HEK293 (cell line): Measurements from ENCODE around the gene ADAM33.
A peak's percentile ranks its signal among the peaks of the same experiment; 100 is the strongest.

Experiments used
- CTCF ChIA-PET: fragments of 350-600 bp; formaldehyde crosslinking; extraction: SDS; loops from one replicate; lab custom pipeline; 2021; ENCODE audit warnings: antibody characterized with exemption; lab: Yijun Ruan, JAX
- POLR2A ChIA-PET: fragments of 300-600 bp; formaldehyde crosslinking; extraction: SDS; loops from one replicate; lab custom pipeline; 2020; ENCODE audit warnings: antibody characterized with exemption, inconsistent platforms; lab: Yijun Ruan, JAX
- H3K27ac ChIP-seq: fragments of 200-500 bp; sonication (Bioruptor generic); 2 replicates; pipeline ENCODE4 v1.5.1; 2014; ENCODE audit warnings: low read depth, low read length, control low read depth, inconsistent platforms; ENCODE audit errors: extremely low read depth
- H3K36me3 ChIP-seq, 2 experiments: fragments of 200-500 bp in 1 of 2; sonication (Bioruptor generic) in 1 of 2; 1 replicate in 1 of 2; 2 replicates in 1 of 2; pipeline ENCODE4 v1.5.1; 2014 to 2017; ENCODE audit warnings: inconsistent platforms in 2 of 2, low read length in 2 of 2; ENCODE audit not compliant: control insufficient read depth in 2 of 2, insufficient read depth in 1 of 2
- H3K4me1 ChIP-seq: fragments of 200-500 bp; sonication (Bioruptor generic); 2 replicates; pipeline ENCODE4 v1.5.1; 2014; ENCODE audit warnings: mild to moderate bottlenecking, low read length, inconsistent platforms; ENCODE audit not compliant: control insufficient read depth, insufficient read depth
- H3K4me3 ChIP-seq: 2 replicates; pipeline ENCODE4 v1.5.1; 2011; ENCODE audit warnings: low read depth, mild to moderate bottlenecking, control low read depth, low read length, moderate library complexity
- H3K9me3 ChIP-seq: fragments of 200-500 bp; sonication (Bioruptor generic); 2 replicates; pipeline ENCODE4 v1.5.1; 2014; ENCODE audit warnings: low read depth, low read length, inconsistent platforms; ENCODE audit not compliant: control insufficient read depth, insufficient read depth
- GLI2 ChIP-seq: fragments of 450-650 bp; formaldehyde crosslinking; IDR thresholded peaks from 2 replicates; pipeline ENCODE4; 2017; ENCODE audit warnings: missing biosample characterization, missing genetic modification characterization, low read depth, borderline replicate concordance
- GLIS1 ChIP-seq: fragments of 450-650 bp; formaldehyde crosslinking; IDR thresholded peaks from 2 replicates; pipeline ENCODE4 v1.5.1; 2016; ENCODE audit warnings: missing biosample characterization, missing genetic modification characterization
- GLIS2 ChIP-seq: fragments of 450-650 bp; formaldehyde crosslinking; IDR thresholded peaks from 2 replicates; pipeline ENCODE4 v1.5.1; 2016; ENCODE audit warnings: missing biosample characterization, missing genetic modification characterization
- HOXC10 ChIP-seq: sonication (generic); formaldehyde crosslinking; IDR thresholded peaks from 2 replicates; pipeline ENCODE4 v1.8.1; 2023; ENCODE audit warnings: mild to moderate bottlenecking, missing genetic modification reagents
- SETDB1 ChIP-seq: IDR thresholded peaks from one replicate; pipeline ENCODE4 v1.6.1; 2017; ENCODE audit warnings: mild to moderate bottlenecking, low read length, moderate library complexity, mixed read lengths; ENCODE audit not compliant: insufficient read length
- ZBTB17 ChIP-seq: fragments of 450-650 bp; formaldehyde crosslinking; IDR thresholded peaks from 2 replicates; pipeline ENCODE4 v1.5.1; 2016; ENCODE audit warnings: missing biosample characterization, missing genetic modification characterization
- ZBTB21 ChIP-seq: fragments of 450-650 bp; formaldehyde crosslinking; IDR thresholded peaks from 2 replicates; pipeline ENCODE4 v1.5.1; 2017; ENCODE audit warnings: missing biosample characterization, missing genetic modification characterization
- ZEB2 ChIP-seq: fragments of 450-650 bp; formaldehyde crosslinking; IDR thresholded peaks from 2 replicates; pipeline ENCODE4 v1.5.1; 2016; ENCODE audit warnings: missing biosample characterization, missing genetic modification characterization
- ZIC2 ChIP-seq: fragments of 450-650 bp; formaldehyde crosslinking; IDR thresholded peaks from 2 replicates; pipeline ENCODE4 v1.5.1; 2016; ENCODE audit warnings: missing biosample characterization, missing genetic modification characterization
- ZNF211 ChIP-seq: fragments of 450-650 bp; formaldehyde crosslinking; IDR thresholded peaks from 2 replicates; pipeline ENCODE4 v1.5.1; 2016; ENCODE audit warnings: low read depth, missing biosample characterization, missing genetic modification characterization
- ZNF223 ChIP-seq: fragments of 450-650 bp; formaldehyde crosslinking; IDR thresholded peaks from 2 replicates; pipeline ENCODE4 v1.5.1; 2016; ENCODE audit warnings: missing biosample characterization, missing genetic modification characterization
- ZNF239 ChIP-seq: fragments of 450-650 bp; formaldehyde crosslinking; IDR thresholded peaks from 2 replicates; pipeline ENCODE4 v1.5.1; 2016; ENCODE audit warnings: missing biosample characterization, missing genetic modification characterization
- ZNF292 ChIP-seq: fragments of 450-650 bp; formaldehyde crosslinking; IDR thresholded peaks from 2 replicates; pipeline ENCODE4 v1.5.1; 2016; ENCODE audit warnings: low read depth, missing biosample characterization, missing genetic modification characterization, borderline replicate concordance
- ZNF394 ChIP-seq: fragments of 450-650 bp; formaldehyde crosslinking; IDR thresholded peaks from 2 replicates; pipeline ENCODE4 v1.5.1; 2016; ENCODE audit warnings: missing biosample characterization, missing genetic modification characterization, mild to moderate bottlenecking, moderate library complexity, borderline replicate concordance
- ZNF510 ChIP-seq: fragments of 450-650 bp; formaldehyde crosslinking; IDR thresholded peaks from 2 replicates; pipeline ENCODE4 v1.5.1; 2018; ENCODE audit warnings: mild to moderate bottlenecking, missing genetic modification characterization, missing biosample characterization; ENCODE audit not compliant: insufficient replicate concordance
- ZNF514 ChIP-seq: fragments of 450-650 bp; formaldehyde crosslinking; IDR thresholded peaks from 2 replicates; pipeline ENCODE4 v1.5.1; 2016; ENCODE audit warnings: missing biosample characterization, missing genetic modification characterization
- ZNF544 ChIP-seq: fragments of 450-650 bp; formaldehyde crosslinking; IDR thresholded peaks from 2 replicates; pipeline ENCODE4 v1.5.0; 2017; ENCODE audit warnings: missing biosample characterization, missing genetic modification characterization
- ZNF558 ChIP-seq: fragments of 450-650 bp; formaldehyde crosslinking; IDR thresholded peaks from 2 replicates; pipeline ENCODE4 v1.5.1; 2016; ENCODE audit warnings: missing biosample characterization, missing genetic modification characterization
- ZNF76 ChIP-seq: fragments of 450-650 bp; formaldehyde crosslinking; IDR thresholded peaks from 2 replicates; pipeline ENCODE4; 2016; ENCODE audit warnings: low read depth, missing biosample characterization, missing genetic modification characterization, borderline replicate concordance
- TF ChIP-seq, protein P1 (sequence below): fragments of 450-650 bp; formaldehyde crosslinking; IDR thresholded peaks from 2 replicates; pipeline ENCODE4 v1.5.1; 2016; ENCODE audit warnings: missing biosample characterization, missing genetic modification characterization
- TF ChIP-seq, protein P2 (sequence below): fragments of 450-650 bp; formaldehyde crosslinking; IDR thresholded peaks from 2 replicates; pipeline ENCODE4 v1.5.1; 2017; ENCODE audit warnings: missing biosample characterization, mild to moderate bottlenecking, missing genetic modification characterization, moderate library complexity

Gene ADAM33

DNA sequence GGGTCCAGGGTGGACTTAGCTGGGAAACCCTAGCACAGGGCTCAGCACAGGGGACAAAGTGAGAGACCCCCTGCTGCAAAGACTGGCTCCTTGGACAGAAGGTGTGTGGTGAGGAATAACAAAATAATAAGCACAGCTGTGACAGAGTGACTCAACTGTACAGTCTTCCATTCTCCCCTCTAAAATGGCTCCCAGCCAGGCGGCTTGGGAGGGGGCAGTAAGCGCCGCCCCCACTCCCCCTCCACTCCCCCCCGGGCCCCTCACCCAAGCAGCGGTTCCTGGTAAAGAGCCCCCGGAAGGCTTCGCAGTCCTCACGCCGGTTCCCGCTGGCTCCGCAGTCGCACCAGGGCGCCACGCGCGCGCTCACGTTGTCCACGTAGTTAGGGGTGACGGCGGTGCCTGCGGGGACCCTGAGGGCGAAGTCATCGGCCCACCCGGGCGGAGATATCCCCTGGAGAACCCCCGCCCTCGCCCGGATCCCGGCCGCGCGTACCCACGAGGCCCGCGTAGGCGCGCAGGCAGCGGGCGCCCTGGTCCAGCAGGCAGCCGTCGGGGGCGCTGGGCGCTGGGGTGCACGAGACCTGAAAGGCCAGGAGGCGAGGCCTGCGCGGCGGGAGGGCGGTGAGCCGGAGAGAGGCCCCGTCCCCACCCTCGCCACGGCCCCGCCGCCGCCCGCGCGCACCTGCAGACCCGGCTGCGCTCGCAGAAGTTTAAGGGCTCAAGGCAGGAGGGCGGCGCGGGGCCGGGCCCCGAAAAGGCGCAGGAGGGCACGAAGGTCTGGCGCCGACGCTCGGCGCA, 21.3 kb downstream of the ADAM33 start:
- Histone ChIP-seq H3K4me1 (no peaks in the 10 kb centered on the region), H3K36me3 (no peaks in the 10 kb centered on the region), H3K27ac (no peak overlapping the region), H3K4me3 (no peak overlapping the region), H3K9me3 (no peaks in the 10 kb centered on the region)
- ChIA-PET CTCF (no interaction called here), POLR2A (no interaction called here)
- TF ChIP-seq GLIS2 (tag by site-specific recombination) (0 out of 2 replicates have a peak, but pooled peaks have one; percentile 5), ZNF514 (tag by site-specific recombination) (no peak)

DNA sequence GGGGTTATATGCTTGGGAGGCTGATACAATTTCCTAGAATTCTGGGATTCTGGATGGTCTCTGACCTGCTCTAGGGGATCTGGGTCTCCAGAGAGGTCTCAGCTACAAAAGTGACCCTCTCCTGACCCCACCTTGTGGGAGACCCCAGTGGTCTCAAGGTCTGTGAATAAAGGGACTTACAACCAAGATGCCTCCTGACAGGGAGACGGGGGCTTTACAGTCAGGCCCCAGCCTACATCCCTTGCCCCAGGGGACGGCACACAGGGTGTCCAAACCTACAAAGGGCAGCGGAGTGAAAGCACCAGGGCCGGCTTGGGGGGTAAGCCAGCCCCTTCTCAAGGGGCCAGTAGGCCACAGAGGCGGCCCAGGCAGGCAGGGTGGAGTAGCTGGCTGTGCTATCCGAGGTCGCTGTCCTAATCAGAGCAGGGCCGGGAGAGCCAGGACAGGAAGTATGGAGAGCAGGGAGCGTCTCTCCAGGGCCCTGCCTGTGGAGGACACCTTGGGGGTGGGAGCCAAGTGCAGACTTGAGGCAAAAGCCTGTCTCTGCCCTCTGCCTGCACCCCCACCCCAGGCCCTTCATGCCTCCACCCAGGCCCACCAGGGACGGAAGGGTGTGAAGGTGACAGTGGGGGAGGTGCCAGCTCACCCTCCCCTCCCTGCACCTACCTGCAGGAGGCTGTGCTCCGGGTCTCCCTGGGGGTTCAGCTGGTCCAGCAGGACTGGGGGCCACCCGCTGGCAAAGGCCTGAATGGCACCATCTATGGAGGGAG, 22.1 kb downstream of the ADAM33 start:
- POLR2A ChIA-PET: no interaction called here
- CTCF ChIA-PET: no interaction called here

DNA sequence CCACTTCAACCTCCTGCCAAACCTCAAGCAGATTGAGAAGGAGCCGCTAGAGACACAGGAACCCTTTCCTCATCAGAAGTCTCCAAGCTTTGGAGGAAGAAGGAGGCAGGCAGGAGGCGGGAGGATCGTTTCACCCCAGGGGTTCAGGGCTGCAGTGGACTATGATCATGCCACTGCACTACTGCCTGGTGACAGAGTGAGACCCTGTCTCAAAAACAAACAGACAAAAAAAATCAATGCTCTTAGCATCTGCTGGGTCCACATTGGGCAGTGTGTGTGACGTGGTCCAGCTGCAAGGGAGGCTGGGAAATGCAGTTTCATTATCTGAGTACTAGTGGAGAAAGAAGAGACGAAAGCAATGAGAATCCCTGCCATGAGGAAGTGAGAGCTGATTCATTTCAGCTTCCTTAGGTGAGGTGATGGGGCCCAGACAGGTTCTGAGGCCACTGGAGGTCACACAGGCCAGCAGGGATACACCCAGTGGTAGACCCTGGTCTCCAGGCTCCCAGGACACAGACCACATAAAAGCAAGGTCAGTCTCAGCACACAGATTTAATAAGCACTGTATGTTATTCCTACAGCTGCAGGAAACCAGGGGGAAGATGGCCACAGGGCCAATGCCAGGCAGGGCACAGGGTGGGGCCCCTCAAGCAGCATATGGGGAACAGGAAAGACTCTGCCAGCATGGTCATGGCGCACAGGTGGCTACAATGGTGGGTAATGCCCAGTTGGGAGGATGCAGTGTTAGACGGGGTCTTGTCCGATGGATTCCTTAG, 22.9 kb downstream of the ADAM33 start:
- CTCF ChIA-PET: interaction anchor here (0.6 to 1.0 kb wide), 3 partner anchors 13 to 52 kb away, joined by 3 read pairs; no protein-coding TSS in a partner anchor
- POLR2A ChIA-PET: no interaction called here
- TF ChIP-seq ZEB2 (tag by site-specific recombination): no peak
- TF ChIP-seq ZBTB17 (tag by site-specific recombination): 0 out of 2 replicates have a peak, but pooled peaks have one; percentile 21
- TF ChIP-seq, protein P1, sequence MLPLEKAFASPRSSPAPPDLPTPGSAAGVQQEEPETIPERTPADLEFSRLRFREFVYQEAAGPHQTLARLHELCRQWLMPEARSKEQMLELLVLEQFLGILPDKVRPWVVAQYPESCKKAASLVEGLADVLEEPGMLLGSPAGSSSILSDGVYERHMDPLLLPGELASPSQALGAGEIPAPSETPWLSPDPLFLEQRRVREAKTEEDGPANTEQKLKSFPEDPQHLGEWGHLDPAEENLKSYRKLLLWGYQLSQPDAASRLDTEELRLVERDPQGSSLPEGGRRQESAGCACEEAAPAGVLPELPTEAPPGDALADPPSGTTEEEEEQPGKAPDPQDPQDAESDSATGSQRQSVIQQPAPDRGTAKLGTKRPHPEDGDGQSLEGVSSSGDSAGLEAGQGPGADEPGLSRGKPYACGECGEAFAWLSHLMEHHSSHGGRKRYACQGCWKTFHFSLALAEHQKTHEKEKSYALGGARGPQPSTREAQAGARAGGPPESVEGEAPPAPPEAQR (tag by site-specific recombination): no peak
- no peak for TF ChIP-seq ZNF544
- TF ChIP-seq ZNF510: no peak
- TF ChIP-seq SETDB1: no peak
- TF ChIP-seq GLI2 (tag by site-specific recombination): no peak
- no peak for TF ChIP-seq ZNF211 (tag by site-specific recombination)
- Histone ChIP-seq H3K4me3 (no peak overlapping the region), H3K27ac (no peak overlapping the region), H3K9me3 (no peaks in the 10 kb centered on the region), H3K4me1 (no peaks in the 10 kb centered on the region), H3K36me3 (no peaks in the 10 kb centered on the region)

More for the DNA sequence above, 22.1 kb downstream of the ADAM33 start:
- TF ChIP-seq GLIS1 (tag by site-specific recombination) (peak; percentile 32), ZNF76 (tag by site-specific recombination) (no peak), ZNF394 (peak; percentile 19; the same call in 1 of the 2 replicates), ZBTB21 (tag by site-specific recombination) (no peak), ZNF292 (tag by site-specific recombination) (no peak), GLIS2 (tag by site-specific recombination) (peak; percentile 53; the same call in 1 of the 2 replicates), ZNF223 (tag by site-specific recombination) (no peak), ZNF239 (no peak), HOXC10 (no peak), ZNF558 (tag by site-specific recombination) (no peak), ZIC2 (peak; percentile 60)
- TF ChIP-seq, protein P2, sequence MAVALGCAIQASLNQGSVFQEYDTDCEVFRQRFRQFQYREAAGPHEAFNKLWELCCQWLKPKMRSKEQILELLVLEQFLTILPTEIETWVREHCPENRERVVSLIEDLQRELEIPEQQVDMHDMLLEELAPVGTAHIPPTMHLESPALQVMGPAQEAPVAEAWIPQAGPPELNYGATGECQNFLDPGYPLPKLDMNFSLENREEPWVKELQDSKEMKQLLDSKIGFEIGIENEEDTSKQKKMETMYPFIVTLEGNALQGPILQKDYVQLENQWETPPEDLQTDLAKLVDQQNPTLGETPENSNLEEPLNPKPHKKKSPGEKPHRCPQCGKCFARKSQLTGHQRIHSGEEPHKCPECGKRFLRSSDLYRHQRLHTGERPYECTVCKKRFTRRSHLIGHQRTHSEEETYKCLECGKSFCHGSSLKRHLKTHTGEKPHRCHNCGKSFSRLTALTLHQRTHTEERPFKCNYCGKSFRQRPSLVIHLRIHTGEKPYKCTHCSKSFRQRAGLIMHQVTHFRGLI: no peak
- TF ChIP-seq, all 188 proteins: peak for 4
- Histone ChIP-seq H3K4me3 (no peak overlapping the region), H3K36me3 (no peaks in the 10 kb centered on the region), H3K4me1 (no peaks in the 10 kb centered on the region), H3K9me3 (no peaks in the 10 kb centered on the region), H3K27ac (no peak overlapping the region)
